ENCODE results near the gene ZHX3. TPM values are rescaled to one million over a fixed set of nuclear protein-coding genes. Genes with fewer than 3 reads are reported as not detected.
A peak's percentile ranks its signal among the peaks of the same experiment; 100 is the strongest.

Gene ZHX3
- total and polyA plus RNA-seq, 2 of the 13 experiments (the other 11 are each of a cell fraction or from before 2014, with no cell fraction given) = 8.4 to 11.7 TPM

DNA sequence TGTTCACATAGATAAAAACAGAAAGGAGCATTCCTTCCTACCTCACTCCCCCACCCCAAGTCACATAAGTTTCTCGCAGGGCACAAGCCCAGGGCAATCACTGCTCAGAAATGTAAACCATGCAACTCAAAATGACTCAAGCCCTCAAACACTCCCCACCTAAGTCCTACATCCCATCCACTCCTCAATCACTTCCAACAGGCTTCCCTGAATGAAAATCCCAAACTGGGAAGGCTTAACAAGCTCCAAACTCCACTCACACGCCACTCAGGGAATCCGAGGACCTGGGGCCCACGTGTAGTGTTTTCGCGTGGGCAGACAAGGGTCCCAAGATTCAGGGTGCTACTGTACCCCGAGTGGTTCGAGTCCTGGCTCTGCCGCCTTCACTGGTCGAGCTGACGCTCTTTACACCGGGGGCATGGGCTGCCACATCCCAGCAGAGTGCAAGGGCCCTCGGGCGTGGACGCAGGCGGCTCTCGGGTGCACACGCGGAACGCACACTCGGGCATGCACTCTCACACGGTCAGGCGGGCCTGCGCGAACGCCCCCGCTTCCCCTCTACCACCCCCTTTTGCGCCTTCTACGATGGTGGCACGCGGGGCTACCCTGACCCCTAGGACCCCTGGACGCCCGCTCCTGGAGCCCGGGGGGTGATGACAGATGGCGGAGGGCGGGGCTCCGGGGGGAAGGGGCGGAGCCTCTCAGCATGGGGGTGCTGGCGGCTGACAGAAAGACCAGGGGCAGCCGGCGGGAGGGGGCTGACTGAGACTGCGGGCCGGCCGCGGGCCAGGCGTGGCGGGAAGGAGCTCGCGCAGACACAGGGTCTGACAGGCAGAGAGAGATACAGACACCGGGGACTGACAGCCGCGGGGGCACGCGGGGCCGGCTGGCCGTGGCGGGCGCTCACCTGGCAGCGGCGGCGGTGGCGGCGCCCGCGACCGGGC, 657 bp downstream of the ZHX3 start (continued):
- TF ChIP-seq, protein P1, sequence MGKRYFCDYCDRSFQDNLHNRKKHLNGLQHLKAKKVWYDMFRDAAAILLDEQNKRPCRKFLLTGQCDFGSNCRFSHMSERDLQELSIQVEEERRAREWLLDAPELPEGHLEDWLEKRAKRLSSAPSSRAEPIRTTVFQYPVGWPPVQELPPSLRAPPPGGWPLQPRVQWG (CRISPR knock-in tag; IDR thresholded peaks at IDR 0.05; ENCODE audit: borderline replicate concordance, low read depth) = no peak
- TF ChIP-seq RFX3 (CRISPR knock-in tag; IDR thresholded peaks at IDR 0.05) (no peak), JUN (CRISPR knock-in tag; IDR thresholded peaks at IDR 0.05) (no peak), NKX3-1 (CRISPR knock-in tag; IDR thresholded peaks at IDR 0.05) (no peak; the same call in 1 of the 2 replicates), RCOR2 (CRISPR knock-in tag; IDR thresholded peaks at IDR 0.05) (no peak; the same call in 1 of the 2 replicates), MYC (CRISPR knock-in tag; IDR thresholded peaks at IDR 0.05; ENCODE audit: borderline replicate concordance) (peak; percentile 90; the same call in 1 of the 2 replicates), MED8 (CRISPR knock-in tag; IDR thresholded peaks at IDR 0.05; ENCODE audit: insufficient replicate concordance) (no peak), KDM5B (CRISPR knock-in tag; IDR thresholded peaks at IDR 0.05; ENCODE audit: borderline replicate concordance) (peak; percentile 77; the same call in 1 of the 2 replicates), MAFK (conservative IDR thresholded peaks at IDR 0.05 in 1 of 2, IDR thresholded peaks at IDR 0.05 in 1 of 2; ENCODE audit: low read length in 2 of 2) (no peak), ZNF773 (CRISPR knock-in tag; IDR thresholded peaks at IDR 0.05; ENCODE audit: borderline replicate concordance) (no peak)
- TF ChIP-seq, protein P2, sequence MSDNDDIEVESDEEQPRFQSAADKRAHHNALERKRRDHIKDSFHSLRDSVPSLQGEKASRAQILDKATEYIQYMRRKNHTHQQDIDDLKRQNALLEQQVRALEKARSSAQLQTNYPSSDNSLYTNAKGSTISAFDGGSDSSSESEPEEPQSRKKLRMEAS (IDR thresholded peaks at IDR 0.05) = peak; percentile 92
- TF ChIP-seq, protein P3, sequence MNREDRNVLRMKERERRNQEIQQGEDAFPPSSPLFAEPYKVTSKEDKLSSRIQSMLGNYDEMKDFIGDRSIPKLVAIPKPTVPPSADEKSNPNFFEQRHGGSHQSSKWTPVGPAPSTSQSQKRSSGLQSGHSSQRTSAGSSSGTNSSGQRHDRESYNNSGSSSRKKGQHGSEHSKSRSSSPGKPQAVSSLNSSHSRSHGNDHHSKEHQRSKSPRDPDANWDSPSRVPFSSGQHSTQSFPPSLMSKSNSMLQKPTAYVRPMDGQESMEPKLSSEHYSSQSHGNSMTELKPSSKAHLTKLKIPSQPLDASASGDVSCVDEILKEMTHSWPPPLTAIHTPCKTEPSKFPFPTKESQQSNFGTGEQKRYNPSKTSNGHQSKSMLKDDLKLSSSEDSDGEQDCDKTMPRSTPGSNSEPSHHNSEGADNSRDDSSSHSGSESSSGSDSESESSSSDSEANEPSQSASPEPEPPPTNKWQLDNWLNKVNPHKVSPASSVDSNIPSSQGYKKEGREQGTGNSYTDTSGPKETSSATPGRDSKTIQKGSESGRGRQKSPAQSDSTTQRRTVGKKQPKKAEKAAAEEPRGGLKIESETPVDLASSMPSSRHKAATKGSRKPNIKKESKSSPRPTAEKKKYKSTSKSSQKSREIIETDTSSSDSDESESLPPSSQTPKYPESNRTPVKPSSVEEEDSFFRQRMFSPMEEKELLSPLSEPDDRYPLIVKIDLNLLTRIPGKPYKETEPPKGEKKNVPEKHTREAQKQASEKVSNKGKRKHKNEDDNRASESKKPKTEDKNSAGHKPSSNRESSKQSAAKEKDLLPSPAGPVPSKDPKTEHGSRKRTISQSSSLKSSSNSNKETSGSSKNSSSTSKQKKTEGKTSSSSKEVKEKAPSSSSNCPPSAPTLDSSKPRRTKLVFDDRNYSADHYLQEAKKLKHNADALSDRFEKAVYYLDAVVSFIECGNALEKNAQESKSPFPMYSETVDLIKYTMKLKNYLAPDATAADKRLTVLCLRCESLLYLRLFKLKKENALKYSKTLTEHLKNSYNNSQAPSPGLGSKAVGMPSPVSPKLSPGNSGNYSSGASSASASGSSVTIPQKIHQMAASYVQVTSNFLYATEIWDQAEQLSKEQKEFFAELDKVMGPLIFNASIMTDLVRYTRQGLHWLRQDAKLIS (CRISPR knock-in tag; IDR thresholded peaks at IDR 0.05) = no peak
- TF ChIP-seq, protein P4, sequence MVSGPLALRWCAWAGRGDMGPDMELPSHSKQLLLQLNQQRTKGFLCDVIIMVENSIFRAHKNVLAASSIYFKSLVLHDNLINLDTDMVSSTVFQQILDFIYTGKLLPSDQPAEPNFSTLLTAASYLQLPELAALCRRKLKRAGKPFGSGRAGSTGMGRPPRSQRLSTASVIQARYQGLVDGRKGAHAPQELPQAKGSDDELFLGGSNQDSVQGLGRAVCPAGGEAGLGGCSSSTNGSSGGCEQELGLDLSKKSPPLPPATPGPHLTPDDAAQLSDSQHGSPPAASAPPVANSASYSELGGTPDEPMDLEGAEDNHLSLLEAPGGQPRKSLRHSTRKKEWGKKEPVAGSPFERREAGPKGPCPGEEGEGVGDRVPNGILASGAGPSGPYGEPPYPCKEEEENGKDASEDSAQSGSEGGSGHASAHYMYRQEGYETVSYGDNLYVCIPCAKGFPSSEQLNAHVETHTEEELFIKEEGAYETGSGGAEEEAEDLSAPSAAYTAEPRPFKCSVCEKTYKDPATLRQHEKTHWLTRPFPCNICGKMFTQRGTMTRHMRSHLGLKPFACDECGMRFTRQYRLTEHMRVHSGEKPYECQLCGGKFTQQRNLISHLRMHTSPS (CRISPR knock-in tag; IDR thresholded peaks at IDR 0.05; ENCODE audit: low read depth) = peak; percentile 48; the same call in 1 of the 2 replicates
- TF ChIP-seq, protein P5, sequence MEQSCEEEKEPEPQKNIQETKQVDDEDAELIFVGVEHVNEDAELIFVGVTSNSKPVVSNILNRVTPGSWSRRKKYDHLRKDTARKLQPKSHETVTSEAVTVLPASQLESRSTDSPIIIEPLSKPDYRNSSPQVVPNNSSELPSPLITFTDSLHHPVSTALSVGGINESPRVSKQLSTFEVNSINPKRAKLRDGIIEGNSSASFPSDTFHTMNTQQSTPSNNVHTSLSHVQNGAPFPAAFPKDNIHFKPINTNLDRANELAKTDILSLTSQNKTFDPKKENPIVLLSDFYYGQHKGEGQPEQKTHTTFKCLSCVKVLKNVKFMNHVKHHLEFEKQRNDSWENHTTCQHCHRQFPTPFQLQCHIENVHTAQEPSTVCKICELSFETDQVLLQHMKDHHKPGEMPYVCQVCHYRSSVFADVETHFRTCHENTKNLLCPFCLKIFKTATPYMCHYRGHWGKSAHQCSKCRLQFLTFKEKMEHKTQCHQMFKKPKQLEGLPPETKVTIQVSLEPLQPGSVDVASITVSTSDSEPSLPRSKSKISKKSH (CRISPR knock-in tag; IDR thresholded peaks at IDR 0.05; ENCODE audit: borderline replicate concordance) = peak; percentile 95
- TF ChIP-seq, protein P6, sequence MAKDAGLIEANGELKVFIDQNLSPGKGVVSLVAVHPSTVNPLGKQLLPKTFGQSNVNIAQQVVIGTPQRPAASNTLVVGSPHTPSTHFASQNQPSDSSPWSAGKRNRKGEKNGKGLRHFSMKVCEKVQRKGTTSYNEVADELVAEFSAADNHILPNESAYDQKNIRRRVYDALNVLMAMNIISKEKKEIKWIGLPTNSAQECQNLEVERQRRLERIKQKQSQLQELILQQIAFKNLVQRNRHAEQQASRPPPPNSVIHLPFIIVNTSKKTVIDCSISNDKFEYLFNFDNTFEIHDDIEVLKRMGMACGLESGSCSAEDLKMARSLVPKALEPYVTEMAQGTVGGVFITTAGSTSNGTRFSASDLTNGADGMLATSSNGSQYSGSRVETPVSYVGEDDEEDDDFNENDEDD (CRISPR knock-in tag; IDR thresholded peaks at IDR 0.05; ENCODE audit: borderline replicate concordance) = peak; percentile 48; the same call in 1 of the 2 replicates
